Activated CD8-positive, alpha-beta memory T cell treated with anti-CD3 and anti-CD28 coated beads, Interleukin-2, amount 50 U/mL, for 1 hour (primary cell): Measurements from ENCODE around the gene ZCCHC24.

Experiments
- DNase-seq: peaks from one replicate; pipeline ENCODE4 v3.0.0-alpha.2; 2020; ENCODE audit errors: extremely low read depth

ZCCHC24 gene

GRCh38 chr10:79383974-79384606 is 61.3 kb downstream of the ZCCHC24 start:
- no peak for DNase-seq

- no peak for DNase-seq
Observed at GRCh38 chr10:79382491-79382941, 62.9 kb downstream of the ZCCHC24 start.

- DNase-seq: no peak
Observed at GRCh38 chr10:79381804-79382221, 63.6 kb downstream of the ZCCHC24 start.

- no peak for DNase-seq
Observed at GRCh38 chr10:79380946-79381721, 64.3 kb downstream of the ZCCHC24 start.

GRCh38 chr10:79380125-79380945 is 65.1 kb downstream of the ZCCHC24 start:
- DNase-seq: no peak

- DNase-seq: no peak
Observed at GRCh38 chr10:79379512-79380124, 65.8 kb downstream of the ZCCHC24 start.

- no peak for DNase-seq
Observed at GRCh38 chr10:79378647-79379511, 66.5 kb downstream of the ZCCHC24 start.

GRCh38 chr10:79378383-79378646 is 67.1 kb downstream of the ZCCHC24 start:
- no peak for DNase-seq

GRCh38 chr10:79377557-79378382 is 67.7 kb downstream of the ZCCHC24 start:
- DNase-seq: no peak

GRCh38 chr10:79376751-79377556 is 68.5 kb downstream of the ZCCHC24 start:
- no peak for DNase-seq

GRCh38 chr10:79376078-79376628 is 69.3 kb downstream of the ZCCHC24 start:
- DNase-seq: no peak

- no peak for DNase-seq
Observed at GRCh38 chr10:79375321-79376077, 69.9 kb downstream of the ZCCHC24 start.

- peak; percentile 36 for DNase-seq
Observed at GRCh38 chr10:79374312-79375191, 70.9 kb downstream of the ZCCHC24 start.

- no peak for DNase-seq
Observed at GRCh38 chr10:79372871-79373270, 72.6 kb downstream of the ZCCHC24 start.

- DNase-seq: no peak
Observed at GRCh38 chr10:79367426-79368189, 77.8 kb downstream of the ZCCHC24 start.

- DNase-seq: no peak
Observed at GRCh38 chr10:79361726-79362397, 83.6 kb downstream of the ZCCHC24 start.
